ENCODE results near the gene FAM131B.

GRCh38 chr7:143334244-143334643, 28.3 kb downstream of the FAM131B start:
- TF ChIP-seq CTCF (IDR thresholded peaks at IDR 0.05) (no peak), POLR2A (IDR thresholded peaks at IDR 0.05) (no peak)

All from thyroid gland (tissue), 4 donors.